Heart left ventricle (tissue), 16 donors: ENCODE results near the gene MSI2. TPM values are rescaled to one million over a fixed set of nuclear protein-coding genes. Genes with fewer than 3 reads are reported as not detected.

ENCODE experiments used
- ATAC-seq, 4 donors: fragments of 200-7000 bp; cut with Tn5 transposase; one replicate each; pipeline ENCODE4 v1.9.1; 2020 to 2022; ENCODE audit warnings: moderate library complexity in 4 of 4, mild to moderate bottlenecking in 3 of 4, moderate number of reproducible peaks in 1 of 4
- DNase-seq, 5 donors: peaks; one replicate each; pipeline ENCODE4 v3.0.0-alpha.2; 2020
- H3K27ac ChIP-seq, 12 donors: fragments of 200-600 bp; sonication (generic) in 4 of 12; one replicate each; pipeline versions ENCODE4 v1.5.0 to v1.8.0; 2016 to 2022; ENCODE audit warnings: mild to moderate bottlenecking in 2 of 12
- H3K27me3 ChIP-seq, 9 donors: fragments of 200-600 bp; sonication (generic) in 2 of 9; one replicate each; pipeline versions ENCODE4 v1.5.1 to v1.8.0; 2016 to 2022; ENCODE audit warnings: mild to moderate bottlenecking in 3 of 9
- H3K36me3 ChIP-seq, 9 donors: fragments of 200-600 bp; sonication (generic) in 2 of 9; one replicate each; pipeline versions ENCODE4 v1.5.0 to v1.8.0; 2018 to 2022; ENCODE audit warnings: mild to moderate bottlenecking in 2 of 9
- H3K4me1 ChIP-seq, 12 donors: fragments of 200-600 bp; sonication (generic) in 4 of 12; one replicate each; pipeline versions ENCODE4 v1.5.0 to v1.8.0; 2016 to 2022; ENCODE audit warnings: mild to moderate bottlenecking in 3 of 12
- H3K4me3 ChIP-seq, 12 donors: fragments of 200-600 bp; sonication (generic) in 4 of 12; one replicate each; pipeline versions ENCODE4 v1.5.0 to v1.8.0; 2017 to 2022; ENCODE audit warnings: mild to moderate bottlenecking in 9 of 12, moderate library complexity in 4 of 12
- H3K9me3 ChIP-seq, 12 donors: fragments of 200-600 bp; sonication (generic) in 4 of 12; one replicate each; pipeline versions ENCODE4 v1.5.0 to v1.8.0; 2016 to 2022; ENCODE audit warnings: mild to moderate bottlenecking in 1 of 12
- CTCF ChIP-seq, 12 donors: fragments of 200-600 bp; sonication (generic) in 4 of 12; IDR thresholded peaks; one replicate each; pipeline versions ENCODE4 v1.5.0 to v1.8.0; 2018 to 2022; ENCODE audit warnings: antibody characterized with exemption in 12 of 12, mild to moderate bottlenecking in 5 of 12
- POLR2A ChIP-seq, 2 donors: fragments of 450-650 bp; IDR thresholded peaks; one replicate each; pipeline ENCODE4 v1.6.1; 2017; ENCODE audit warnings: antibody characterized with exemption in 2 of 2, mild to moderate bottlenecking in 2 of 2, moderate library complexity in 2 of 2
- WGBS, 4 donors: extraction: QIAGEN DNeasy Blood & Tissue Kit in 2 of 4; methylation state at CpG; one replicate each; pipeline versions ENCODE4 v1.1.5 to v1.1.7; 2013 to 2018; 5-methylcytosine and 5-hydroxymethylcytosine counted together
- intact Hi-C, 10 donors: fragments of 100-400 bp; cut with DNase I; formaldehyde crosslinking; loops; one replicate each; pipeline versions ENCODE4 v1.11.1 to v1.14.2; 2022
- polyA plus RNA-seq, 2 donors: library from polyadenylated mRNA; stranded (reverse); fragments of 200-250 nt; gene quantifications; one replicate each; pipeline ENCODE4 v1.2.3, GENCODE V29; 2013
- total RNA-seq, 9 donors: library from RNA; depleted of rRNA in 2 of 9; stranded (reverse); fragments of >200 nt in 2 of 9; fragmentation: NEBNext Ultra II Directional in 3 of 9; extraction: Animal tissue kit (Norgen Biotek cat#: 25700) in 3 of 9; gene quantifications; one replicate each; pipeline versions ENCODE4 v1.1.0 to v1.2.4, GENCODE V29; 2016 to 2023
- donor health status: ischemic (EF 13 %, LVEDD 7.1; RV severe dilation, severe dysfunction).
- donor health status: healthy with polysubstance abuse.
- donor health status: DM: no; HTN: yes; CAD: no.
- donor health status: DM: no; HTN: no; CAD: no.
- donor health status: ischemic (EF 25% LVEDD 6.9; RV normal size, moderate dysfunction).
- donor health status: ischemic (EF 25% LVEDD 5.7; RV mildly dilated, moderate dysfunction).
- donor health status: healthy.
- donor health status: DM: yes; HTN: yes; CAD: no.
- donor health status: ischemic (EF 35%, LVEDD 5.7; RV mildly dilated, moderate dysfunction).
- donor health status: nonischemic (EF 11% LVEDD 7.7; RV severe dilation, severe dysfunction).
- donor health status: DM: yes; HTN: yes; CAD: no.
- donor health status: PGD.
- donor health status: ischemic (EF 29% LVEDD 5.4; RV normal size, mild dysfunction).
- donor health status: nonischemic (EF 23%, LVEDD 6.1; RV moderate dilation, normal function).

The MSI2 gene
- total and polyA plus RNA-seq, 11 donors = 35.9 to 120 (median 104) TPM

GRCh38 chr17:57648720-57649119 is 392.4 kb downstream of the MSI2 start:
- 67 to 89% (median 83%) methylated on average over 4 to 5 of the region's 5 CpGs for WGBS, 4 donors
- TF ChIP-seq POLR2A (IDR thresholded peaks at IDR 0.05) (no peak), CTCF (IDR thresholded peaks at IDR 0.05) (no peak)

GRCh38 chr17:57649191-57649590 is 392.9 kb downstream of the MSI2 start:
- H3K4me1 ChIP-seq = no peaks in the 10 kb centered on the region
- H3K27me3 ChIP-seq = no peaks in the 10 kb centered on the region
- no peaks in the 10 kb centered on the region for H3K9me3 ChIP-seq
- peaks cover 0 to 4% (median 0%) of the 10 kb centered on the region in 9 donors for H3K36me3 ChIP-seq
- no peak overlapping the region for H3K27ac ChIP-seq
- intact Hi-C loops = no loop called here
- no peak for ATAC-seq
- TF ChIP-seq CTCF (IDR thresholded peaks at IDR 0.05) (no peak), POLR2A (IDR thresholded peaks at IDR 0.05) (no peak)
- H3K4me3 ChIP-seq = no peak overlapping the region
- DNase-seq = no peak
- 92 to 98% (median 96%) methylated on average over 3 of the region's 3 CpGs for WGBS, 4 donors

More at GRCh38 chr17:57648720-57649119, 392.4 kb downstream of the MSI2 start:
- ATAC-seq = no peak
- no peak for DNase-seq
- no peak overlapping the region for H3K4me3 ChIP-seq
- H3K27ac ChIP-seq = no peak overlapping the region
- no peaks in the 10 kb centered on the region for H3K4me1 ChIP-seq
- peaks cover 0 to 4% (median 0%) of the 10 kb centered on the region in 9 donors for H3K36me3 ChIP-seq
- intact Hi-C loops = no loop called here
- H3K9me3 ChIP-seq = no peaks in the 10 kb centered on the region
- H3K27me3 ChIP-seq = no peaks in the 10 kb centered on the region

GRCh38 chr17:57649731-57650484 is 393.6 kb downstream of the MSI2 start:
- Histone ChIP-seq H3K27me3 (no peaks in the 10 kb centered on the region), H3K27ac (no peak overlapping the region), H3K4me1 (no peaks in the 10 kb centered on the region), H3K4me3 (no peak overlapping the region), H3K9me3 (no peaks in the 10 kb centered on the region), H3K36me3 (peaks cover 0 to 4% (median 0%) of the 10 kb centered on the region in 9 donors)
- no peak for TF ChIP-seq CTCF (IDR thresholded peaks at IDR 0.05)
- no peak for TF ChIP-seq POLR2A (IDR thresholded peaks at IDR 0.05)
- intact Hi-C loops = no loop called here
- WGBS, 4 donors = 84 to 87% (median 86%) methylated on average over 8 of the region's 8 CpGs
- DNase-seq = no peak
- ATAC-seq = no peak

- TF ChIP-seq CTCF (IDR thresholded peaks at IDR 0.05) (no peak), POLR2A (IDR thresholded peaks at IDR 0.05) (no peak)
- Histone ChIP-seq H3K36me3 (peaks cover 0 to 4% (median 0%) of the 10 kb centered on the region in 9 donors), H3K27me3 (no peaks in the 10 kb centered on the region), H3K4me1 (no peaks in the 10 kb centered on the region), H3K4me3 (no peak overlapping the region), H3K27ac (no peak overlapping the region), H3K9me3 (no peaks in the 10 kb centered on the region)
- no peak for DNase-seq
- no peak for ATAC-seq
- intact Hi-C loops = no loop called here
- 89 to 94% (median 93%) methylated on average over 4 of the region's 4 CpGs for WGBS, 4 donors
These were observed 394.2 kb downstream of the MSI2 start for GRCh38 chr17:57650548-57650947.
